Stomach smooth muscle (tissue), 2 donors: ENCODE data around the gene PFKFB3.
A peak's percentile ranks its signal among the peaks of the same experiment; 100 is the strongest.
"Not testable (repeated sequence)": the region's sequence is repeated elsewhere in the genome, so short reads cannot be mapped to it uniquely, and the experiment has no call there.

Source experiments
- H3K27ac ChIP-seq: one replicate; pipeline ENCODE4 v1.7.0; 2013; ENCODE audit warnings: mild to moderate bottlenecking, low read length, inconsistent platforms
- H3K27me3 ChIP-seq, 2 donors: one replicate each; pipeline ENCODE4 v1.7.0; 2013; ENCODE audit warnings: low read length in 2 of 2; ENCODE audit not compliant: insufficient read depth in 2 of 2, control insufficient read depth in 1 of 2
- H3K36me3 ChIP-seq, 2 donors: one replicate each; pipeline ENCODE4 v1.7.0; 2013; ENCODE audit warnings: low read length in 2 of 2; ENCODE audit not compliant: control insufficient read depth in 2 of 2, insufficient read depth in 2 of 2
- H3K4me1 ChIP-seq: one replicate; pipeline ENCODE4 v1.7.0; 2013; ENCODE audit warnings: low read length; ENCODE audit not compliant: control insufficient read depth, insufficient read depth
- H3K4me3 ChIP-seq, 2 donors: one replicate each; pipeline ENCODE4 v1.7.0; 2013; ENCODE audit warnings: low read length in 2 of 2
- H3K9ac ChIP-seq, 2 donors: one replicate each; pipeline ENCODE4 v1.7.0; 2013; ENCODE audit warnings: low read length in 2 of 2, mild to moderate bottlenecking in 1 of 2
- H3K9me3 ChIP-seq, 2 donors: one replicate each; pipeline ENCODE4 v1.7.0; 2013; ENCODE audit warnings: low read length in 2 of 2; ENCODE audit not compliant: control insufficient read depth in 2 of 2
- donor health status: healthy.
- donor health status: Pancreatic carcinoma.

The PFKFB3 gene

DNA sequence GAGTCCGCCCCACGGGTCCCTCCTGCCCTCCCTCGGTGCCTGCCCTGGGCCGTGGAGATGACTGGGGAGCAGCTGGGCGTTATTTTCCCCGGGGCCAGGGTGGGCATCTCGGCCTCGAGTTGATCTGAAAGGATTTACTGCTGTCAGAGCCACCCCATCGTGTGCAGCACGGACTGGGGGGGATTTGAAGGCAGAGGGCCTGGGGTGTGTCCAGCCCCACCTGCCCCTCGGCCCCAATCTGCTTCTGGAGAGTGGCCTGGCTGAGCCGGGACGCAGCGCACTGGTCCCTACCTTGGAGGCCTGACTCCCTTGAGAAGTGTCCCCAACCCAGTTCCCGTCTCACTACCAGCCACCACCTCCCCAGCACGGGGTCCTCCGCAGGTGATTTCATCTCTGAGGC, 24.2 kb upstream of the PFKFB3 start:
- Histone ChIP-seq H3K9ac (no peak overlapping the region), H3K4me3 (no peak overlapping the region), H3K9me3 (no peaks in the 10 kb centered on the region), H3K4me1 (peaks cover 26% of the 10 kb centered on the region), H3K36me3 (no peaks in the 10 kb centered on the region), H3K27me3 (no peaks in the 10 kb centered on the region), H3K27ac (no peak overlapping the region)

DNA sequence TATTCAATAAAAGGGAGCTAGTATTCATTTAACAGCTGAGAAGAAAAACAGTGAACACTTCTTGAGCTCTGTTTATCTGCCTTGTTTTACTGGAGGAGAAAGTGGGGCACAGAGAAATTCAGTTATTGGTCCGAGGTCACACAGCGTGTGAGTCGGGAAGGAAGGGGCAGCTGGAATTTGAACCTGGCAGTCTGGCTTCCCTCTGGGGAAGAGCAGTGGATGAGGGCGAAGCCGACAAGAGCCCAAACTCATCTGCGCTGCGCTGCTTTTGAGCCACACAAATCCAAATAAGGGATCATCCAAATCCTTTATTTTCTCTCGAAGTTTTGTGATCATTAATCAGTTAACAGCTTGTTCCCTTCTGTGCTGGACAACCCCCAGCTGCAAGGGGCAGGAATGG, 23.7 kb upstream of the PFKFB3 start:
- H3K4me1 ChIP-seq: peaks cover 26% of the 10 kb centered on the region
- H3K36me3 ChIP-seq: no peaks in the 10 kb centered on the region
- no peak overlapping the region for H3K27ac ChIP-seq
- no peak overlapping the region for H3K4me3 ChIP-seq
- no peaks in the 10 kb centered on the region for H3K27me3 ChIP-seq
- H3K9ac ChIP-seq: no peak overlapping the region
- no peaks in the 10 kb centered on the region for H3K9me3 ChIP-seq

- Histone ChIP-seq H3K27ac (no peak overlapping the region), H3K4me1 (peaks cover 23% of the 10 kb centered on the region), H3K4me3 (no peak overlapping the region), H3K27me3 (no peaks in the 10 kb centered on the region), H3K9me3 (no peaks in the 10 kb centered on the region), H3K9ac (no peak overlapping the region), H3K36me3 (no peaks in the 10 kb centered on the region)
Observed at GRCh38 chr10:6180480-6181110, 22.1 kb upstream of the PFKFB3 start.

GRCh38 chr10:6181249-6181648, 21.5 kb upstream of the PFKFB3 start:
- H3K9ac ChIP-seq: no peak overlapping the region
- H3K36me3 ChIP-seq: no peaks in the 10 kb centered on the region
- no peak overlapping the region for H3K27ac ChIP-seq
- H3K4me1 ChIP-seq: peaks cover 23% of the 10 kb centered on the region
- no peaks in the 10 kb centered on the region for H3K27me3 ChIP-seq
- no peaks in the 10 kb centered on the region for H3K9me3 ChIP-seq
- H3K4me3 ChIP-seq: no peak overlapping the region

- peaks cover 19% of the 10 kb centered on the region for H3K4me1 ChIP-seq
- H3K27me3 ChIP-seq: no peaks in the 10 kb centered on the region
- no peaks in the 10 kb centered on the region for H3K9me3 ChIP-seq
- no peak overlapping the region for H3K9ac ChIP-seq
- no peaks in the 10 kb centered on the region for H3K36me3 ChIP-seq
- H3K4me3 ChIP-seq: no peak overlapping the region
- no peak overlapping the region for H3K27ac ChIP-seq
Observed at GRCh38 chr10:6182454-6183098, 20.2 kb upstream of the PFKFB3 start.

GRCh38 chr10:6185039-6185716, 17.6 kb upstream of the PFKFB3 start:
- no peak overlapping the region for H3K27ac ChIP-seq
- H3K4me3 ChIP-seq: no peak overlapping the region
- H3K9me3 ChIP-seq: no peaks in the 10 kb centered on the region
- H3K27me3 ChIP-seq: no peaks in the 10 kb centered on the region
- H3K9ac ChIP-seq: no peak overlapping the region
- H3K36me3 ChIP-seq: no peaks in the 10 kb centered on the region
- H3K4me1 ChIP-seq: peaks cover 8% of the 10 kb centered on the region

GRCh38 chr10:6186894-6187256, 15.9 kb upstream of the PFKFB3 start:
- H3K9ac ChIP-seq: no peak overlapping the region
- H3K27me3 ChIP-seq: no peaks in the 10 kb centered on the region
- no peak overlapping the region for H3K4me3 ChIP-seq
- H3K36me3 ChIP-seq: no peaks in the 10 kb centered on the region
- no peak overlapping the region for H3K27ac ChIP-seq
- H3K9me3 ChIP-seq: no peaks in the 10 kb centered on the region
- H3K4me1 ChIP-seq: peaks cover 22% of the 10 kb centered on the region

GRCh38 chr10:6187278-6187677, 15.5 kb upstream of the PFKFB3 start:
- no peak overlapping the region for H3K9ac ChIP-seq
- no peak overlapping the region for H3K4me3 ChIP-seq
- H3K27ac ChIP-seq: no peak overlapping the region
- peaks cover 22% of the 10 kb centered on the region for H3K4me1 ChIP-seq
- no peaks in the 10 kb centered on the region for H3K27me3 ChIP-seq
- H3K36me3 ChIP-seq: no peaks in the 10 kb centered on the region
- H3K9me3 ChIP-seq: no peaks in the 10 kb centered on the region

- H3K27ac ChIP-seq, H3K4me3 ChIP-seq, H3K9ac ChIP-seq, H3K36me3 ChIP-seq, H3K9me3 ChIP-seq, H3K27me3 ChIP-seq: not testable (repeated sequence)
- H3K4me1 ChIP-seq: peaks cover 27% of the 10 kb centered on the region
Observed at GRCh38 chr10:6190033-6190432, 12.7 kb upstream of the PFKFB3 start.

GRCh38 chr10:6191147-6191546, 11.6 kb upstream of the PFKFB3 start:
- H3K4me3 ChIP-seq: peak overlapping the region; percentile 43 to 58
- H3K27ac ChIP-seq: peak overlapping the region; percentile 41

DNA sequence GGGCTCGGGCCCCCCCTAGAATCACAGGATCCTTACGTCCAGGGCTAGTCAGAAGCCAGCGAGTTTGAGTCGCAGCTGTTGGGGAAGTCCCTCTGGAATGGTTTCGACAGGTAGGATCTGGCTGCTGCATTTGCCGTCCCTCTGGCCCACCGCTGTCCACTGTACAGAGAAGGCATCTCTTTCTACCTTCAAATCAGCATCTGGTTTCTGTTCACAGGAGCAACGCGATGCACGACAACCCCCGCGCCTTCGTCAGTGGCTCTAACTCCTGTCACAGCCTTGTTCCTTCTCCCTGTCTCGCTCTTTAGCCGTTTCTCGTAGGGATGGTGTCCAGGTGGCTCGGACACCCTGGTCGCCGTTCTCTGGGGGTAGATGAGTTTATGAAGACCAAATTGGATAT, 11.2 kb upstream of the PFKFB3 start:
- Histone ChIP-seq H3K9ac (peak overlapping the region; percentile 25 to 51), H3K27me3 (no peaks in the 10 kb centered on the region), H3K4me3 (peak overlapping the region; percentile 43 to 58), H3K4me1 (peaks cover 35% of the 10 kb centered on the region), H3K9me3 (no peaks in the 10 kb centered on the region), H3K27ac (peak overlapping the region; percentile 41), H3K36me3 (no peaks in the 10 kb centered on the region)

More at GRCh38 chr10:6191147-6191546, 11.6 kb upstream of the PFKFB3 start:
- H3K9me3 ChIP-seq: no peaks in the 10 kb centered on the region
- no peaks in the 10 kb centered on the region for H3K27me3 ChIP-seq
- no peaks in the 10 kb centered on the region for H3K36me3 ChIP-seq
- H3K9ac ChIP-seq: no peak overlapping the region
- peaks cover 33% of the 10 kb centered on the region for H3K4me1 ChIP-seq
